B cell (primary cell): ENCODE results near the gene CISD2. TPM values are rescaled to one million over a fixed set of nuclear protein-coding genes. Genes with fewer than 3 reads are reported as not detected.

Experiments
- ATAC-seq: fragments of 200-7000 bp; cut with Tn5 transposase; one replicate; pipeline ENCODE4 v1.10.0; 2021; ENCODE audit warnings: low read depth, mild to moderate bottlenecking, moderate number of reproducible peaks, moderate library complexity
- CTCF ChIA-PET: fragments of 350-600 bp; sonication (Branson Sonifier 250); formaldehyde crosslinking; loops from one replicate; lab custom pipeline; 2021; ENCODE audit warnings: antibody characterized with exemption, inconsistent platforms; lab: Charles Lee
- POLR2A ChIA-PET: fragments of 350-600 bp; sonication (Branson Sonifier 250); formaldehyde crosslinking; loops from one replicate; lab custom pipeline; 2021; ENCODE audit warnings: antibody characterized with exemption; lab: Charles Lee
- DNase-seq: peaks from one replicate; pipeline ENCODE4 v3.0.0; 2013
- H2AFZ ChIP-seq: 2 replicates; pipeline ENCODE4 v1.6.1; 2012; ENCODE audit warnings: mild to moderate bottlenecking, low read depth, low read length; ENCODE audit not compliant: insufficient read depth, poor library complexity, severe bottlenecking
- H3K27ac ChIP-seq, 2 donors: 1 replicate in 1 of 2; 2 replicates in 1 of 2; pipeline ENCODE4 v1.5.1; 2012 to 2013; ENCODE audit warnings: low read length in 2 of 2, mild to moderate bottlenecking in 2 of 2, moderate library complexity in 1 of 2
- H3K27me3 ChIP-seq, 4 experiments: fragments of 200-600 bp in 1 of 4; sonication (generic) in 1 of 4; replicated peaks in 1 of 4; 1 replicate in 2 of 4; 2 replicates in 2 of 4; pipeline versions ENCODE4 v1.6.1 to v1.7.0; 2013 to 2016; ENCODE audit warnings: low read length in 3 of 4, mild to moderate bottlenecking in 2 of 4, mixed read lengths in 1 of 4, moderate library complexity in 1 of 4; ENCODE audit not compliant: insufficient read depth in 4 of 4, control insufficient read depth in 3 of 4; ENCODE audit errors: control extremely low read depth in 1 of 4
- H3K36me3 ChIP-seq, 2 experiments: replicated peaks in 1 of 2; 1 replicate in 1 of 2; 2 replicates in 1 of 2; pipeline versions ENCODE4 v1.6.1 to v1.7.1; 2013; ENCODE audit warnings: low read length in 1 of 2; ENCODE audit not compliant: insufficient read depth in 2 of 2, control insufficient read depth in 1 of 2; ENCODE audit errors: control extremely low read depth in 1 of 2, extremely low read depth in 1 of 2
- H3K4me1 ChIP-seq, 2 donors: fragments of 200-600 bp in 1 of 2; sonication (generic) in 1 of 2; 1 replicate in 1 of 2; 2 replicates in 1 of 2; pipeline versions ENCODE4 v1.5.1 to v1.6.1; 2013 to 2017; ENCODE audit warnings: low read length in 2 of 2; ENCODE audit not compliant: control insufficient read depth in 2 of 2, insufficient read depth in 2 of 2
- H3K4me2 ChIP-seq: replicated peaks from 2 replicates; pipeline ENCODE3; 2012; ENCODE audit warnings: mild to moderate bottlenecking, low read depth, low read length; ENCODE audit not compliant: poor library complexity, severe bottlenecking
- H3K4me3 ChIP-seq, 5 experiments: fragments of 200-600 bp in 1 of 5; sonication (generic) in 1 of 5; 1 replicate in 3 of 5; 2 replicates in 2 of 5; pipeline versions ENCODE4 v1.5.1 to v1.7.0; 2011 to 2016; ENCODE audit warnings: low read length in 4 of 5, mild to moderate bottlenecking in 4 of 5, low read depth in 2 of 5, control low read depth in 1 of 5, moderate library complexity in 1 of 5; ENCODE audit not compliant: insufficient read depth in 1 of 5; ENCODE audit errors: control extremely low read depth in 1 of 5, extremely low read depth in 1 of 5
- H3K79me2 ChIP-seq: fragments of 200-600 bp; sonication (generic); one replicate; pipeline ENCODE4 v1.6.0; 2016; ENCODE audit warnings: low read length; ENCODE audit not compliant: control insufficient read depth, insufficient read depth
- H3K9ac ChIP-seq: fragments of 200-600 bp; sonication (generic); 2 replicates; pipeline ENCODE4 v1.6.1; 2017; ENCODE audit warnings: mild to moderate bottlenecking, low read length, moderate library complexity
- H3K9me3 ChIP-seq, 3 donors: one replicate each; pipeline versions ENCODE4 v1.6.1 to v1.7.1; 2013; ENCODE audit warnings: low read length in 2 of 3; ENCODE audit not compliant: control insufficient read depth in 2 of 3, insufficient read depth in 1 of 3; ENCODE audit errors: control extremely low read depth in 1 of 3
- H4K20me1 ChIP-seq: 2 replicates; pipeline ENCODE4 v1.6.0; 2012; ENCODE audit warnings: mild to moderate bottlenecking, low read length; ENCODE audit not compliant: insufficient read depth, control insufficient read depth, poor library complexity, severe bottlenecking
- H3K27ac Mint-ChIP-seq: one replicate; pipeline ENCODE4 v1.8.0; 2021; ENCODE audit warnings: mixed read lengths
- H3K27me3 Mint-ChIP-seq: one replicate; pipeline ENCODE4 v1.8.0; 2021; ENCODE audit warnings: mixed read lengths
- H3K4me1 Mint-ChIP-seq: one replicate; pipeline ENCODE4 v1.8.0; 2021; ENCODE audit warnings: mixed read lengths
- H3K4me3 Mint-ChIP-seq: one replicate; pipeline ENCODE4 v1.8.0; 2021; ENCODE audit warnings: mixed read lengths
- H3K9me3 Mint-ChIP-seq: one replicate; pipeline ENCODE4 v1.8.0; 2022; ENCODE audit warnings: mixed read lengths; ENCODE audit not compliant: insufficient read depth
- EZH2 ChIP-seq: IDR thresholded peaks from 2 replicates; pipeline ENCODE4 v1.6.1; 2012; ENCODE audit warnings: borderline replicate concordance, low read depth, mild to moderate bottlenecking, moderate library complexity, low read length; ENCODE audit not compliant: insufficient read depth, poor library complexity, severe bottlenecking
- WGBS: methylation state at CpG from one replicate; pipeline ENCODE4 v1.1.5; 2013; ENCODE audit warnings: missing lambda C conversion rate; ENCODE audit not compliant: insufficient coverage; 5-methylcytosine and 5-hydroxymethylcytosine counted together
- intact Hi-C: fragments of 100-400 bp; cut with micrococcal nuclease; formaldehyde crosslinking; loops from one replicate; pipeline ENCODE4 v1.10.0; 2022
- polyA plus RNA-seq: library from polyadenylated mRNA; depleted of rRNA; stranded (reverse); fragments of >200 nt; gene quantifications from 2 replicates; pipeline ENCODE4 v1.2.3, GENCODE V29; 2012
- total RNA-seq, 2 donors: library from RNA; stranded (reverse); fragments of 120-200 nt in 1 of 2; gene quantifications; 1 replicate in 1 of 2; 2 replicates in 1 of 2; pipeline versions ENCODE4 v1.2.3 to v1.2.4, GENCODE V29; 2013 to 2022
- TF ChIP-seq, protein P1 (sequence below): fragments of 200-600 bp; IDR thresholded peaks from one replicate; pipeline ENCODE4 v1.8.0; 2022; ENCODE audit warnings: antibody characterized with exemption, mild to moderate bottlenecking

CISD2 gene
- total and polyA plus RNA-seq, 2 donors (not counting 1 experiment from before 2014, with no cell fraction given), result 5.0 to 16.0 TPM

DNA sequence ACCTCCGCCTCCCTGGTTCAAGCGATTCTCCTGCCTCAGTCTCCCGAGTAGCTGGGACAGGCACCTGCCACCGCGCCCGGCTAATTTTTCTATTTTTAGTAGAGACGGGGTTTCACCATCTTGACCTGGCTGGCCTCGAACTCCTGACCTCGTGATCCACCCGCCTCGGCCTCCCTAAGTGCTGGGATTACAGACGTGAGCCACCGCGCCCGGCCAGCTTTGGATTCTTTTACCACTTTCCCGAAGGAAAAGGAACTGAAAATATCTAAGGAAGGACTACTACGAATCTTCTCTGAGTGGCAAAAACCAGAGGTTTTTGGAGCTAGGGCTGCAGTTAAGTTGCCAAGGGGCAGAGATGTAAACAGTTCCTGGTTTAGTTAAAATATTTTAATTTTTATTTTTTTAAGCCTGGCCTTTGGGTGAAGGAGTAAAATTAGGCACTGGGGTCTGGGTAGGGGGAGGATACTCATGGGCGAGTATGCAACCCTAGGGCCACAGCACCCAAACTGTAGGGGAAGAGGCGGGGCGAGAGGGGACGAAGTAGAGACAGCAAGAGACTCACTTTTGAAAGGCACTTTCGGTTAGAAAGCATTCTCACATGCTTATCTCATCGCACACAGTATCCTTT, 525 bp upstream of the CISD2 start:
- peak overlapping the region; percentile 97 for H3K27ac Mint-ChIP-seq
- DNase-seq (no peak), ATAC-seq (peak; percentile 48)
- no peak for TF ChIP-seq EZH2
- TF ChIP-seq, protein P1, sequence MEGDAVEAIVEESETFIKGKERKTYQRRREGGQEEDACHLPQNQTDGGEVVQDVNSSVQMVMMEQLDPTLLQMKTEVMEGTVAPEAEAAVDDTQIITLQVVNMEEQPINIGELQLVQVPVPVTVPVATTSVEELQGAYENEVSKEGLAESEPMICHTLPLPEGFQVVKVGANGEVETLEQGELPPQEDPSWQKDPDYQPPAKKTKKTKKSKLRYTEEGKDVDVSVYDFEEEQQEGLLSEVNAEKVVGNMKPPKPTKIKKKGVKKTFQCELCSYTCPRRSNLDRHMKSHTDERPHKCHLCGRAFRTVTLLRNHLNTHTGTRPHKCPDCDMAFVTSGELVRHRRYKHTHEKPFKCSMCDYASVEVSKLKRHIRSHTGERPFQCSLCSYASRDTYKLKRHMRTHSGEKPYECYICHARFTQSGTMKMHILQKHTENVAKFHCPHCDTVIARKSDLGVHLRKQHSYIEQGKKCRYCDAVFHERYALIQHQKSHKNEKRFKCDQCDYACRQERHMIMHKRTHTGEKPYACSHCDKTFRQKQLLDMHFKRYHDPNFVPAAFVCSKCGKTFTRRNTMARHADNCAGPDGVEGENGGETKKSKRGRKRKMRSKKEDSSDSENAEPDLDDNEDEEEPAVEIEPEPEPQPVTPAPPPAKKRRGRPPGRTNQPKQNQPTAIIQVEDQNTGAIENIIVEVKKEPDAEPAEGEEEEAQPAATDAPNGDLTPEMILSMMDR, result no peak
- H4K20me1 ChIP-seq, result no peaks in the 10 kb centered on the region
- WGBS, result 10% methylated on average over 19 of the region's 23 CpGs
- H3K36me3 ChIP-seq, result no peaks in the 10 kb centered on the region
- H3K9ac ChIP-seq, result peak overlapping the region; percentile 91
- no peaks in the 10 kb centered on the region for H3K27me3 Mint-ChIP-seq
- H3K79me2 ChIP-seq, result peaks cover 80% of the 10 kb centered on the region
- ChIA-PET CTCF (interaction anchor here (0.9 to 1.9 kb wide), 4 partner anchors 40 to 232 kb away, joined by 3 to 20 read pairs (median 4); partner anchors contain the start of genes BDH2 and UBE2D3), POLR2A (interaction anchor here (0.6 to 2.8 kb wide), 8 partner anchors 8 to 303 kb away, joined by 3 to 79 read pairs (median 6); partner anchors contain the start of genes MANBA, SLC9B1 and UBE2D3)
- no peaks in the 10 kb centered on the region for H3K9me3 ChIP-seq
- H3K27me3 ChIP-seq, result no peaks in the 10 kb centered on the region
- H3K4me1 Mint-ChIP-seq, result peaks cover 47% of the 10 kb centered on the region
- peak overlapping the region; percentile 78 for H3K4me2 ChIP-seq
- H2AFZ ChIP-seq, result peak overlapping the region; percentile 73
- H3K9me3 Mint-ChIP-seq, result no peaks in the 10 kb centered on the region
- peak overlapping the region; percentile 93 for H3K4me3 Mint-ChIP-seq
- H3K27ac ChIP-seq, result peak overlapping the region; percentile 97
- peak overlapping the region; percentile 75 to 89 (median 84) for H3K4me3 ChIP-seq
- intact Hi-C loops, result loop anchor here (1.0 to 5.0 kb wide), 5 partner anchors 151 to 366 kb away; partner anchors contain the start of genes BDH2, CENPE, NFKB1 and SLC9B1
- H3K4me1 ChIP-seq, result peaks cover 22% of the 10 kb centered on the region in 2 donors
